ENCODE results near the gene WBP2.

Gene WBP2

DNA sequence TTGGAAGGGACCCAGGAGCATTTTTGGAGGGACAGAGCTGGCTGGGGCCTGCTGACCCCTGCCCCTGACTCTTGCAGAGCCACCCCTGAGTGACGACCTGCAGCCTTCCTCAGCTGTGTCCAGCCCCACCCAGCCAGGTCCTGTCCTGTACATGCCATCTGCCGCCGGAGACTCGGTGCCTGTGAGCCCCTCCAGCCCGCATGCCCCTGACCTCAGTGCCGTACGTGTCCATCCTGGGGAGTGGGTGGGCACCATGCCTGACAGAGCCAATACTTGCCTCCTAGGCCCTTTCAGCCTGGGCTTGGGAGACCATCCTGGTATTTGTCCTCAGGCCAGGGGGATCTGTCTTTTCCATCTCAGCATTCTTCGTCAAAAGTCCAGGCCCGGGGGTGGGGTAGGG, 38.4 kb downstream of the WBP2 start:
- H3K9me3 Mint-ChIP-seq, result no peaks in the 10 kb centered on the region
- H3K27me3 Mint-ChIP-seq (ENCODE audit: low read depth, poor library complexity), result no peaks in the 10 kb centered on the region

GRCh38 chr17:75815399-75815798, 39.7 kb downstream of the WBP2 start:
- H3K4me3 Mint-ChIP-seq, result no peak overlapping the region
- TF ChIP-seq, protein P1, sequence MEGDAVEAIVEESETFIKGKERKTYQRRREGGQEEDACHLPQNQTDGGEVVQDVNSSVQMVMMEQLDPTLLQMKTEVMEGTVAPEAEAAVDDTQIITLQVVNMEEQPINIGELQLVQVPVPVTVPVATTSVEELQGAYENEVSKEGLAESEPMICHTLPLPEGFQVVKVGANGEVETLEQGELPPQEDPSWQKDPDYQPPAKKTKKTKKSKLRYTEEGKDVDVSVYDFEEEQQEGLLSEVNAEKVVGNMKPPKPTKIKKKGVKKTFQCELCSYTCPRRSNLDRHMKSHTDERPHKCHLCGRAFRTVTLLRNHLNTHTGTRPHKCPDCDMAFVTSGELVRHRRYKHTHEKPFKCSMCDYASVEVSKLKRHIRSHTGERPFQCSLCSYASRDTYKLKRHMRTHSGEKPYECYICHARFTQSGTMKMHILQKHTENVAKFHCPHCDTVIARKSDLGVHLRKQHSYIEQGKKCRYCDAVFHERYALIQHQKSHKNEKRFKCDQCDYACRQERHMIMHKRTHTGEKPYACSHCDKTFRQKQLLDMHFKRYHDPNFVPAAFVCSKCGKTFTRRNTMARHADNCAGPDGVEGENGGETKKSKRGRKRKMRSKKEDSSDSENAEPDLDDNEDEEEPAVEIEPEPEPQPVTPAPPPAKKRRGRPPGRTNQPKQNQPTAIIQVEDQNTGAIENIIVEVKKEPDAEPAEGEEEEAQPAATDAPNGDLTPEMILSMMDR (IDR thresholded peaks at IDR 0.05), result no peak
- H3K27ac Mint-ChIP-seq, result no peak overlapping the region
- no peaks in the 10 kb centered on the region for H3K4me1 Mint-ChIP-seq
- peaks cover 19% of the 10 kb centered on the region for H3K36me3 Mint-ChIP-seq (ENCODE audit: low read depth)
- DNase-seq, result no peak
- H3K27me3 Mint-ChIP-seq (ENCODE audit: low read depth, poor library complexity), result no peaks in the 10 kb centered on the region
- H3K9me3 Mint-ChIP-seq, result no peaks in the 10 kb centered on the region

More for the DNA sequence above, 38.4 kb downstream of the WBP2 start:
- peaks cover 30% of the 10 kb centered on the region for H3K36me3 Mint-ChIP-seq (ENCODE audit: low read depth)
- TF ChIP-seq, protein P1 (IDR thresholded peaks at IDR 0.05), result no peak
- H3K4me1 Mint-ChIP-seq, result no peaks in the 10 kb centered on the region
- H3K4me3 Mint-ChIP-seq, result no peak overlapping the region
- H3K27ac Mint-ChIP-seq, result no peak overlapping the region
- DNase-seq, result no peak

DNA sequence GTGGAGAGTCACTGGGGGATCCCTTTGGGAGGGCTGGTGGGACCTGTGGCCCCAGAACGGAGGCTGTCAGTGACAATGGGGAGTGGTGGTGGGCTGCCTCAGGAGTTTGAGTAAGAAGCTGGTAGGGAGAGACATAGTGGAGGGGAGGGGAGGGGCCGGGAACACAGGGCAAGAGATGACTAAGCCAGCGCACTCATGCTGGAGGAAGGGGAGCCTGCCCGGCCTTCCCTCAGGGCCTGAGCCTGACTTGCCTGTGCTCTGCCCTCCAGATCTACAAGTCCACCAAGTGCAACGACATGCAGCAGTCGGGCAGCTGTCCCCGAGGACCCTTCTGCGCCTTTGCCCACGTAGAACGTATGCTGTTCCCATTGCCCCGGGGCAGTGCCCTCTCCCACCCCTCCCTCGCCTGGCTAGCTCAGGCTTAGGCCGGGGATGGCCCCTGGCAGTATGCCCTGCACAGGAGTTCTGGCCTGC, 40.2 kb downstream of the WBP2 start:
- Mint-ChIP-seq H3K36me3 (ENCODE audit: low read depth) (peaks cover 19% of the 10 kb centered on the region), H3K9me3 (no peaks in the 10 kb centered on the region), H3K4me1 (no peaks in the 10 kb centered on the region), H3K27me3 (ENCODE audit: low read depth, poor library complexity) (no peaks in the 10 kb centered on the region), H3K27ac (no peak overlapping the region), H3K4me3 (no peak overlapping the region)
- no peak for DNase-seq
- TF ChIP-seq, protein P1 (IDR thresholded peaks at IDR 0.05), result no peak

DNA sequence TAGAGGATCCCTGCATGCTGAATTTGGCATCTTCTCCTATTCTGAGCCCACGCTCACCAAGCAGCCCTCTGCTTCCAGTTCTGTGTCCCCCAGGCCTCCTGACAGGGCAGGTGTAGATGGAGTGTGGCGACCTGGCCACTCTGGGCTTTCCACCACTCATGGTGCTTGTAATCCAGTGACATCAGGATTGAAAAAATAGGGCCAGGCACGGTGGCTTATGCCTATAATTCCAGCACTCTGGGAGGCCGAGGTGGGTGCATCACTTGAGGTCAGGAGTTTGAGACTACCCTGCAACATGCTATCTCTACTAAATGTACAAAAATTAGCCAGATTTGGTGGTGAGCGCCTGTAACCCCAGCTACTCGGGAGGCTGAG, 41.1 kb downstream of the WBP2 start:
- H3K4me3 Mint-ChIP-seq, result no peak overlapping the region
- H3K9me3 Mint-ChIP-seq, result no peaks in the 10 kb centered on the region
- no peak overlapping the region for H3K27ac Mint-ChIP-seq
- peaks cover 2% of the 10 kb centered on the region for H3K4me1 Mint-ChIP-seq
- H3K27me3 Mint-ChIP-seq (ENCODE audit: low read depth, poor library complexity), result no peaks in the 10 kb centered on the region
- DNase-seq, result no peak
- TF ChIP-seq, protein P1 (IDR thresholded peaks at IDR 0.05), result no peak
- peaks cover 14% of the 10 kb centered on the region for H3K36me3 Mint-ChIP-seq (ENCODE audit: low read depth)

- H3K27me3 Mint-ChIP-seq (ENCODE audit: low read depth, poor library complexity), result no peaks in the 10 kb centered on the region
- H3K4me3 Mint-ChIP-seq, result no peak overlapping the region
- peaks cover 9% of the 10 kb centered on the region for H3K4me1 Mint-ChIP-seq
- no peak for DNase-seq
- H3K9me3 Mint-ChIP-seq, result no peaks in the 10 kb centered on the region
- TF ChIP-seq, protein P1 (IDR thresholded peaks at IDR 0.05), result no peak
- peaks cover 8% of the 10 kb centered on the region for H3K36me3 Mint-ChIP-seq (ENCODE audit: low read depth)
- H3K27ac Mint-ChIP-seq, result no peak overlapping the region
Measured at GRCh38 chr17:75813081-75814020, 41.8 kb downstream of the WBP2 start.

Measured in nephron progenitor cell (in vitro differentiated cells).